ENCODE data around the gene ERMP1. TPM values are rescaled to one million over a fixed set of nuclear protein-coding genes. Genes with fewer than 3 reads are reported as not detected.
"Not testable (repeated sequence)": the region's sequence is repeated elsewhere in the genome, so short reads cannot be mapped to it uniquely, and the experiment has no call there.

ERMP1 gene
- total RNA-seq, 2 experiments from 2014 or later, result 23.5 to 27.1 TPM

DNA sequence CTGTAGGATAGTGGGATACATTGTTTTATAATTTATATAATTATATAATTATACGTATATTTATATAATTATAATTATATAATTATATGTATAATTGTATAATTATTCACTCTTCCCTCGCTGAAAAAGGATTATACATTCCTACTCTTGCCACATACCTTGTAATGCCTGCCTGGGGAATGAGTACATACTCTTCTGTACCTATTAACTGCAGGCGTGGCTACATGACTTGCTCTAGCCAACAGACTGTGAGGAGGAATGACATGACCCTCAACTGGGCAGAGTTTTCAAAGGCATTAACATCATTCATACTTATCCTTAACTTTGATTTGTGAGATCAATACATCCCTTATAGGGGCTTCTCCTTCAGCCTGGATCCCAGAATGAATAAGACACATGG is 19.1 kb downstream of the ERMP1 start:
- Mint-ChIP-seq H3K36me3 (ENCODE audit: low read depth) (peaks cover 29% of the 10 kb centered on the region), H3K27ac (no peak overlapping the region), H3K9me3 (no peaks in the 10 kb centered on the region), H3K4me3 (no peak overlapping the region), H3K27me3 (ENCODE audit: low read depth) (no peaks in the 10 kb centered on the region), H3K4me1 (ENCODE audit: low read depth) (no peaks in the 10 kb centered on the region)
- intact Hi-C loops (cut with micrococcal nuclease), result no loop called here
- DNase-seq, result no peak
- CTCF ChIA-PET, result interaction anchor here (1.2 kb wide), 1 partner anchor 72 kb away, joined by 3 read pairs; no protein-coding TSS in a partner anchor

DNA sequence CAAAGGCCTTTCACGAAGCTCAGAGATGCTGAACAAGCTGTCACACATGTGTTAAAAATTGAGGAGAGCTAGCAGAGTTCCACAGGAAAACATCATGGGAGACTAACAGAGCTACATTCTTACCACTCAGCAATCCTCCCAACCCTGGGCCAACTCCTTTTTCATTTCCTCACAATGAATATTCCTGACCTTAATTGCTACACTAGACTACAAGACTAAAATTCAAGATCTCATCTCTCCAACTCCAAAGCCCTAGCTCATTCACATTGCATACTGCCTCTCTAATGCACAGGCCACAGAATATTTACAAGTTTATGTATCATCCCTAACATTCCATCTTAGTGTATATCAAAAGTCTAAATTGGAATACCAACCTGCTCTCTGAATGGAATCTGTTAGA is 21.2 kb downstream of the ERMP1 start:
- CTCF ChIA-PET, result no interaction called here
- Mint-ChIP-seq H3K27me3 (ENCODE audit: low read depth) (no peaks in the 10 kb centered on the region), H3K9me3 (no peaks in the 10 kb centered on the region), H3K36me3 (ENCODE audit: low read depth) (peaks cover 24% of the 10 kb centered on the region), H3K27ac (no peak overlapping the region), H3K4me3 (no peak overlapping the region), H3K4me1 (ENCODE audit: low read depth) (no peaks in the 10 kb centered on the region)
- DNase-seq, result no peak
- intact Hi-C loops (cut with micrococcal nuclease), result loop anchor here (1.0 kb wide), 1 partner anchor 16 kb away; no protein-coding TSS in a partner anchor

DNA sequence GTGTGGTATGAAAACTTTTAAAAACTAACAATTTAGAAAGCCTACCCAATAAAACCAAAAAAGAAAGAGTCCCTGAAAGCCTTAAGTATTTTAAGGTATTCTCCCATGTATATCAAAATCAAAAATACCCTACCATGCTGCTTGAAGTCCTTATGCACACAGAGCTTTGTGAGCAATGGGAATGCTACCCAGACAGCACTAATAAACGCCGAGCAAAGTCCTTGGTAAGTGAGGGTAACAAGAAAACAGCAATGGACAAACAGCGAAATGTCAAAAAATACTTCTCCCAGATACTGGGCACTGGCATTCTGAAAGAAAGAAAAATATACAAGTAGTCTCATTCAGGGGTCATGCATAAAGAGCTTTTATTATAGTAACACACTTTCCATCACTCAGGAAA is 27.4 kb downstream of the ERMP1 start:
- Mint-ChIP-seq H3K9me3 (no peaks in the 10 kb centered on the region), H3K27me3 (ENCODE audit: low read depth) (no peaks in the 10 kb centered on the region), H3K27ac (no peak overlapping the region), H3K4me3 (no peak overlapping the region), H3K4me1 (ENCODE audit: low read depth) (peaks cover 9% of the 10 kb centered on the region), H3K36me3 (ENCODE audit: low read depth) (peaks cover 17% of the 10 kb centered on the region)
- CTCF ChIA-PET, result no interaction called here
- intact Hi-C loops (cut with micrococcal nuclease), result no loop called here
- no peak for DNase-seq

DNA sequence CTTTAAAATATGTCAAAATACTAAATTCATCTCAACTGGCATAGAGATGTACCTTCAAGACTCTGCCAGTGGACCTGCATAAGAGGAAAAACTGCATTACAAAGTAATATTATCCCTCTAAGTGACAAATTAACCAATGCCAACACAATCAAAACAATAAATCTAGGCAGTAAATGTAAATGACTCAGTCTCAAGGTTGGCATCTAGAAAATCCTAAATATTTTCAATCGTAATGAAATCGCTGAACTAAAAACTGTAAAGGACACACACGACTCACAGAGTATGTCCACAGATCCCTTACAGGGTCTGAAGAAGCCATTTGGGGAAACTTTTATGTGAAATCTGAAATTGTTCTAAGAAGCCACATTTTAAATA is 31.2 kb downstream of the ERMP1 start:
- Mint-ChIP-seq H3K4me1 (ENCODE audit: low read depth) (peaks cover 23% of the 10 kb centered on the region), H3K27ac (no peak overlapping the region), H3K27me3 (ENCODE audit: low read depth) (no peaks in the 10 kb centered on the region), H3K4me3 (no peak overlapping the region), H3K9me3 (no peaks in the 10 kb centered on the region), H3K36me3 (ENCODE audit: low read depth) (peaks cover 2% of the 10 kb centered on the region)
- intact Hi-C loops (cut with micrococcal nuclease), result no loop called here
- DNase-seq, result no peak
- CTCF ChIA-PET, result interaction anchor here (1.9 kb wide), 1 partner anchor 252 kb away, joined by 6 read pairs; no protein-coding TSS in a partner anchor

DNA sequence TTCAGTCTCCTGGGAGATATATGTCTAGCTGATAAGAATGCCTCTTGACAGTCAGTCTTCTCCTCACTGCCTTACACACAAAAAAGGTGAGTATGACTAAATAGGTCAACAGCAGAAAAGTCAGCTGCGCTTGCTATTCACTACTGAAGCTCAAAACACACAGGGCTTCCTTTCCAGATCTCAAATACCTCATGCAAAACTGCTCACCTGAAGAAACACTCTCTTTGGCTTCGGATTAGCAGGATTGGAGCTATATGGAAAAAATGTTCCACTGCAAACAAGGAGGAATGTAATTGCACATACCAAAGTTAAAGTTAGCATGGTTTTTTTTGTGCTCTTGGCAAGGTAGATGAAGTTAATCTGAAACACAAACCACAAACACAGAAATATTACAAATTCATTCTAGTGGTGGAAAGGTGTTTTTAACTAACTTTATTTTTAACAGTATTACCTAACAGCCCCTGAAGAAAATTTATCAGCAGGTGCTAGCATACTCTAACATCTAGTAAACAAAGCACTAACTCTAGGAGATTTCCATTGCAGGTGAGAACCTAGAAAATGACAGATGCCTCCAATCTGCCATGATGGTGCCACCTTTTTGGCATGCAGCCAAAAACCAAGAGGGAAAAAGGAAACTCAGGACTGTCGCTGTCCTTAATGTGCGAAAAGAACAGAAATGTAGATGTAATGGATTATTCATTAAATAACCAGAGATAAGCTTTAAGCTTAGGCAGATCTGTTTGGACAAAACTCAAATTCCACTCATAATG is 31.8 kb downstream of the ERMP1 start:
- Mint-ChIP-seq H3K27me3 (ENCODE audit: low read depth) (no peaks in the 10 kb centered on the region), H3K36me3 (ENCODE audit: low read depth) (peaks cover 2% of the 10 kb centered on the region), H3K4me1 (ENCODE audit: low read depth) (peaks cover 23% of the 10 kb centered on the region), H3K27ac (no peak overlapping the region), H3K4me3 (no peak overlapping the region), H3K9me3 (no peaks in the 10 kb centered on the region)
- intact Hi-C loops (cut with micrococcal nuclease), result no loop called here
- CTCF ChIA-PET, result interaction anchor here (1.9 kb wide), 1 partner anchor 253 kb away, joined by 6 read pairs; no protein-coding TSS in a partner anchor
- DNase-seq, result no peak

DNA sequence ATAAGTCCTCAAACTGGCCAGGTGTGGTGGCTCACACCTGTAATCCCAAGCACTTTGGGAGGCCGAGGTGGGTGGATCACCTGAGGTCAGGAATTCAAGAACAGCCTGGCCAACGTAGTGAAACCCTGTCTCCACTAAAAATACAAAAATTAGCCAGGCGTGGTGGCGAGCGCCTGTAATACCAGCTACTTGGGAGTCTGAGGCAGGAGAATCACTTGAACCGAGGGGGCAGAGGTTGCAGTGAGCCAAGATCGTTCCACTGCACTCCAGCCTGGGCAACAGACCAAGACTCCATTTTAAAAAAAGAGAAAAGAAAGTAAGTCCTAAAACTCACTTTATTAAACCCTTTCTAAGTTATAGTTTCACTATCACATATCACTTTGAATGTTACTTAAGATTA is 32.5 kb downstream of the ERMP1 start:
- peaks cover 23% of the 10 kb centered on the region for H3K4me1 Mint-ChIP-seq (ENCODE audit: low read depth)
- H3K36me3 Mint-ChIP-seq (ENCODE audit: low read depth); DNase-seq; H3K4me3 Mint-ChIP-seq; H3K27ac Mint-ChIP-seq; H3K27me3 Mint-ChIP-seq (ENCODE audit: low read depth); intact Hi-C loops (cut with micrococcal nuclease); H3K9me3 Mint-ChIP-seq; CTCF ChIA-PET: not testable (repeated sequence)

DNA sequence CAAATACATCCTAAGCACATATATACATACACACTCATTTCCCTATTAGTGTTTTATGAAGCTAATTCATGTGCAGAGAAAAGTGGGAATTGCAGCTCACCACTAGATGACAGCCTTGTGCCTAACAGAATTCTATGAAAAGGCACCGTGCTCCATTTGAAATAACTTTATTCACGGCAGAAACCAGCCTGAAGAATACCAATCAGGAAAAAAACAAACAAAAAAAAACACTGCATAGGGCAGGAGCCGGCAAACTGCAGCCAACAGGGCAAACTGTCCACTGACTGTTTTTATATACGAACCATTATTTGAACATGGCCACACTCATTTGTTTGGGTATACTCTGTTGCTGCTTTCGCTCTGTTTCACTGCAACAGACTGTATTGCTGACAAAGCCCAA is 33.6 kb downstream of the ERMP1 start:
- Mint-ChIP-seq H3K4me3 (no peak overlapping the region), H3K4me1 (ENCODE audit: low read depth) (peaks cover 26% of the 10 kb centered on the region), H3K9me3 (peaks cover 1% of the 10 kb centered on the region), H3K27ac (no peak overlapping the region), H3K27me3 (ENCODE audit: low read depth) (no peaks in the 10 kb centered on the region), H3K36me3 (ENCODE audit: low read depth) (peaks cover 8% of the 10 kb centered on the region)
- CTCF ChIA-PET, result interaction anchor here (0.6 to 1.5 kb wide), 13 partner anchors 10 to 99 kb away, joined by 3 to 6 read pairs (median 4); no protein-coding TSS in a partner anchor
- DNase-seq, result peak; percentile 42
- intact Hi-C loops (cut with micrococcal nuclease), result loop anchor here (1.0 to 10.0 kb wide), 7 partner anchors 34 to 505 kb away; partner anchors contain the start of gene ERMP1

DNA sequence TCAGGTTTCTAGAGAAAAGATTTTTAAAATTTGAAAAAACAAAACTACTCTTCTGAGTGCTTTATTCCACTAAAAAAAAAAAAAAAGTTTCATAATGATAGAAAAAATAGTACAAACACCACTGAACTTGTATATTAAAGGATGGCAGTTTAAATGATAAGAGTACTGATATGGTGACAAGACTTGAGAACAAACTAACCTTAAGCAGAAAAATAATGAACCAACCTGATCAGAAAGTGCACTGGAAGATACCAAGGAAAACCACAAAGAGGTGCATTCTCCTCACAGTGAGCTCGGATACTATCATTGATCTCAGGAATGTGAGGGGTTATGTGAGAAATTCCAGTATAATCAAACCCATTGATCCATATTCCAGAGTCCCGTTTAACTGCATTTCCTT is 34.3 kb downstream of the ERMP1 start:
- Mint-ChIP-seq H3K27ac (no peak overlapping the region), H3K27me3 (ENCODE audit: low read depth) (no peaks in the 10 kb centered on the region), H3K4me3 (no peak overlapping the region), H3K4me1 (ENCODE audit: low read depth) (peaks cover 32% of the 10 kb centered on the region), H3K9me3 (peaks cover 1% of the 10 kb centered on the region), H3K36me3 (ENCODE audit: low read depth) (peaks cover 9% of the 10 kb centered on the region)
- DNase-seq, result no peak
- intact Hi-C loops (cut with micrococcal nuclease), result loop anchor here (5.0 to 10.0 kb wide), 3 partner anchors 114 to 506 kb away; no protein-coding TSS in a partner anchor
- CTCF ChIA-PET, result interaction anchor here (0.6 to 1.5 kb wide), 12 partner anchors 10 to 635 kb away, joined by 3 to 6 read pairs (median 4); no protein-coding TSS in a partner anchor

DNA sequence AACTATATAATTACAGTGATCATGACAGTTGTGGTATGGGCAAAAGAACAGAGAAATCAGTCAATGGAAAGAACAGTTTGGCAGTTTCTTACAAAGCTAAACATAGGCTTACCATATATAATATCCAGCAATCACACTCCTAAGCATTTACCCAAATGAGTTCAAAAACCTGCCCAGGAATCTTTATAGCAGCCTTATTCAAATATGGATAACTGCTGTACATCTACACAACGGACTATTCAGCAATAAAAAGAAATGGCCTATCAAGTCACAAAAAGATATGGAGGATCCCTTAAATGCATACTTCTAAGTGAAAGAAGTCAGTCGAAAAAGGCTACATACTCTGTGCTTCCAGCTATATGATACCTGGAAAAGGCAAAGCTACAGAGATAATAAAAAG is 36.6 kb downstream of the ERMP1 start:
- Mint-ChIP-seq H3K4me1 (ENCODE audit: low read depth) (peaks cover 50% of the 10 kb centered on the region), H3K9me3 (peaks cover 1% of the 10 kb centered on the region), H3K27me3 (ENCODE audit: low read depth) (no peaks in the 10 kb centered on the region), H3K4me3 (no peak overlapping the region), H3K27ac (no peak overlapping the region), H3K36me3 (ENCODE audit: low read depth) (peaks cover 17% of the 10 kb centered on the region)
- intact Hi-C loops (cut with micrococcal nuclease), result loop anchor here (5.0 to 10.0 kb wide), 3 partner anchors 116 to 509 kb away; no protein-coding TSS in a partner anchor
- no peak for DNase-seq
- CTCF ChIA-PET, result interaction anchor here (0.7 to 1.3 kb wide), 2 partner anchors 93 to 196 kb away, joined by 3 to 5 read pairs; no protein-coding TSS in a partner anchor

DNA sequence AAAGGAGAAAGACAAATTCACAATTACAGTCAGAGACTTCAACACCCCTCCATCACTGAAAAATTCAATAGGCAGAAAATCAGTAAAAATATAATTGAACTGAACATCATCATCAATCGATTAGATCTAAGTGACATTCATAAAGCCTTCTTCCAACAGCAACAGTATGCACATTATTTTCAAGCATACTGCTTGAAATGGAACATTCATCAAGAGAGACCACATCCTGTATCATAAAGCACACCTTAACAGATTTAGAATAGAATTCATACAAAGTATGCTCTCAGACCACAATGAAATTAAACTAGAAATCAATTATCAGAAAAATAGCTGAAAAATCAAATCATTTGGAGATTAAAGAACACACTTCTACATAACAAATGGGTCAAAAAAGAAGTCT is 39.1 kb downstream of the ERMP1 start:
- intact Hi-C loops (cut with micrococcal nuclease), result loop anchor here (10.0 kb wide), 1 partner anchor 511 kb away; no protein-coding TSS in a partner anchor
- Mint-ChIP-seq H3K9me3 (peaks cover 1% of the 10 kb centered on the region), H3K27me3 (ENCODE audit: low read depth) (no peaks in the 10 kb centered on the region), H3K4me1 (ENCODE audit: low read depth) (peaks cover 48% of the 10 kb centered on the region), H3K36me3 (ENCODE audit: low read depth) (peaks cover 29% of the 10 kb centered on the region), H3K27ac (no peak overlapping the region), H3K4me3 (no peak overlapping the region)
- CTCF ChIA-PET, result interaction anchor here (0.7 kb wide), 1 partner anchor 55 kb away, joined by 3 read pairs; no protein-coding TSS in a partner anchor
- no peak for DNase-seq

DNA sequence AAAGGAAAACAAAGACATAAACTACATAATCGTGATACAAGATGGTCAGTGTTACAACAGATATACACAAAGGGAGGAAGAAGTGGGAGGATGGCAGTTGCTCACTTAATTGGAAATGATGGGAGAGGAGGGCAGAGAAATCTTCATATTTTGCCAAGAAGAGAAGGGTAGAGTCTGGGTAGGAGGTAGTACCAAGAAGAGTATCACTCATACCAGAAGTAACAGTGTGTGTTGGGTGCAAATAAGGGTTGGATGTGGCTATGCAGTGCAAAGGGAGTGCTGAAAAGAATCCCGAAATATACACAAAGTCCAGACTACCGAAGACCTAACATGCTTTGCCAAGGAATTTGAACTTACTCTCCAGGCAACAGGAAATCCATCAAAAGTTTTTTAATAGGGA is 41.0 kb downstream of the ERMP1 start:
- no peak for DNase-seq
- intact Hi-C loops (cut with micrococcal nuclease), result loop anchor here (10.0 kb wide), 1 partner anchor 513 kb away; no protein-coding TSS in a partner anchor
- peaks cover 1% of the 10 kb centered on the region for H3K9me3 Mint-ChIP-seq
- no peak overlapping the region for H3K4me3 Mint-ChIP-seq
- peak overlapping the region; percentile 67 for H3K27ac Mint-ChIP-seq
- CTCF ChIA-PET, result no interaction called here
- H3K27me3 Mint-ChIP-seq (ENCODE audit: low read depth), result no peaks in the 10 kb centered on the region
- peaks cover 63% of the 10 kb centered on the region for H3K4me1 Mint-ChIP-seq (ENCODE audit: low read depth)
- H3K36me3 Mint-ChIP-seq (ENCODE audit: low read depth), result peaks cover 34% of the 10 kb centered on the region

DNA sequence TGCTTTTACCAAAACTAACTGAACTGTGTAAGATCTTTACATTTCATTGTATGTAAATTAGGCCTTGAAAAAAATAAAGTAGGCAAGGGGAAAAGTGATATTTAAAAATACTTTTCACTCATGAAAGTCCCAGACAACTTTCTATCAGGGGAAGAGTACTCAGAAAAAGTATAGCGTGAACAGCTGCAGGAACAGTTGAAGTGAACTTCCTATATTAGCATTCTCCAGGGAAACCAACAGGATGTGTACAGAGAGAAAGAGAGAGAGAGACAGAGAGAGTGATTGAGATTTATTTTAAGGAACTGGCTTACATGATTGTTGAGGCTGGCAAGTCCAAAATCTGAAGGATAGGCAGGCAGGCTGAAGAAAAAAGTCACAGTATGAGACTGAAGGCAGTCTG is 42.0 kb downstream of the ERMP1 start:
- Mint-ChIP-seq H3K9me3 (peaks cover 1% of the 10 kb centered on the region), H3K4me1 (ENCODE audit: low read depth) (peaks cover 67% of the 10 kb centered on the region), H3K36me3 (ENCODE audit: low read depth) (peaks cover 44% of the 10 kb centered on the region), H3K27ac (peak overlapping the region; percentile 3), H3K27me3 (ENCODE audit: low read depth) (no peaks in the 10 kb centered on the region), H3K4me3 (no peak overlapping the region)
- intact Hi-C loops (cut with micrococcal nuclease), result loop anchor here (10.0 kb wide), 1 partner anchor 514 kb away; no protein-coding TSS in a partner anchor
- CTCF ChIA-PET, result interaction anchor here (0.5 to 0.7 kb wide), 3 partner anchors 83 to 221 kb away, joined by 3 to 4 read pairs (median 3); no protein-coding TSS in a partner anchor
- DNase-seq, result no peak
